B cell (primary cell): ENCODE data around the gene NPL. TPM values are rescaled to one million over a fixed set of nuclear protein-coding genes. Genes with fewer than 3 reads are reported as not detected.

Experiments used
- ATAC-seq: fragments of 200-7000 bp; cut with Tn5 transposase; one replicate; pipeline ENCODE4 v1.10.0; 2021; ENCODE audit warnings: low read depth, mild to moderate bottlenecking, moderate number of reproducible peaks, moderate library complexity
- CTCF ChIA-PET: fragments of 350-600 bp; sonication (Branson Sonifier 250); formaldehyde crosslinking; loops from one replicate; lab custom pipeline; 2021; ENCODE audit warnings: antibody characterized with exemption, inconsistent platforms; lab: Charles Lee
- POLR2A ChIA-PET: fragments of 350-600 bp; sonication (Branson Sonifier 250); formaldehyde crosslinking; loops from one replicate; lab custom pipeline; 2021; ENCODE audit warnings: antibody characterized with exemption; lab: Charles Lee
- DNase-seq: peaks from one replicate; pipeline ENCODE4 v3.0.0; 2013
- H2AFZ ChIP-seq: 2 replicates; pipeline ENCODE4 v1.6.1; 2012; ENCODE audit warnings: mild to moderate bottlenecking, low read depth, low read length; ENCODE audit not compliant: insufficient read depth, poor library complexity, severe bottlenecking
- H3K27ac ChIP-seq, 2 donors: 1 replicate in 1 of 2; 2 replicates in 1 of 2; pipeline ENCODE4 v1.5.1; 2012 to 2013; ENCODE audit warnings: low read length in 2 of 2, mild to moderate bottlenecking in 2 of 2, moderate library complexity in 1 of 2
- H3K27me3 ChIP-seq, 4 experiments: fragments of 200-600 bp in 1 of 4; sonication (generic) in 1 of 4; replicated peaks in 1 of 4; 1 replicate in 2 of 4; 2 replicates in 2 of 4; pipeline versions ENCODE4 v1.6.1 to v1.7.0; 2013 to 2016; ENCODE audit warnings: low read length in 3 of 4, mild to moderate bottlenecking in 2 of 4, mixed read lengths in 1 of 4, moderate library complexity in 1 of 4; ENCODE audit not compliant: insufficient read depth in 4 of 4, control insufficient read depth in 3 of 4; ENCODE audit errors: control extremely low read depth in 1 of 4
- H3K36me3 ChIP-seq, 2 experiments: replicated peaks in 1 of 2; 1 replicate in 1 of 2; 2 replicates in 1 of 2; pipeline versions ENCODE4 v1.6.1 to v1.7.1; 2013; ENCODE audit warnings: low read length in 1 of 2; ENCODE audit not compliant: insufficient read depth in 2 of 2, control insufficient read depth in 1 of 2; ENCODE audit errors: control extremely low read depth in 1 of 2, extremely low read depth in 1 of 2
- H3K4me1 ChIP-seq, 2 donors: fragments of 200-600 bp in 1 of 2; sonication (generic) in 1 of 2; 1 replicate in 1 of 2; 2 replicates in 1 of 2; pipeline versions ENCODE4 v1.5.1 to v1.6.1; 2013 to 2017; ENCODE audit warnings: low read length in 2 of 2; ENCODE audit not compliant: control insufficient read depth in 2 of 2, insufficient read depth in 2 of 2
- H3K4me2 ChIP-seq: replicated peaks from 2 replicates; pipeline ENCODE3; 2012; ENCODE audit warnings: mild to moderate bottlenecking, low read depth, low read length; ENCODE audit not compliant: poor library complexity, severe bottlenecking
- H3K4me3 ChIP-seq, 5 experiments: fragments of 200-600 bp in 1 of 5; sonication (generic) in 1 of 5; 1 replicate in 3 of 5; 2 replicates in 2 of 5; pipeline versions ENCODE4 v1.5.1 to v1.7.0; 2011 to 2016; ENCODE audit warnings: low read length in 4 of 5, mild to moderate bottlenecking in 4 of 5, low read depth in 2 of 5, control low read depth in 1 of 5, moderate library complexity in 1 of 5; ENCODE audit not compliant: insufficient read depth in 1 of 5; ENCODE audit errors: control extremely low read depth in 1 of 5, extremely low read depth in 1 of 5
- H3K79me2 ChIP-seq: fragments of 200-600 bp; sonication (generic); one replicate; pipeline ENCODE4 v1.6.0; 2016; ENCODE audit warnings: low read length; ENCODE audit not compliant: control insufficient read depth, insufficient read depth
- H3K9ac ChIP-seq: fragments of 200-600 bp; sonication (generic); 2 replicates; pipeline ENCODE4 v1.6.1; 2017; ENCODE audit warnings: mild to moderate bottlenecking, low read length, moderate library complexity
- H3K9me3 ChIP-seq, 3 donors: one replicate each; pipeline versions ENCODE4 v1.6.1 to v1.7.1; 2013; ENCODE audit warnings: low read length in 2 of 3; ENCODE audit not compliant: control insufficient read depth in 2 of 3, insufficient read depth in 1 of 3; ENCODE audit errors: control extremely low read depth in 1 of 3
- H4K20me1 ChIP-seq: 2 replicates; pipeline ENCODE4 v1.6.0; 2012; ENCODE audit warnings: mild to moderate bottlenecking, low read length; ENCODE audit not compliant: insufficient read depth, control insufficient read depth, poor library complexity, severe bottlenecking
- H3K27ac Mint-ChIP-seq: one replicate; pipeline ENCODE4 v1.8.0; 2021; ENCODE audit warnings: mixed read lengths
- H3K27me3 Mint-ChIP-seq: one replicate; pipeline ENCODE4 v1.8.0; 2021; ENCODE audit warnings: mixed read lengths
- H3K4me1 Mint-ChIP-seq: one replicate; pipeline ENCODE4 v1.8.0; 2021; ENCODE audit warnings: mixed read lengths
- H3K4me3 Mint-ChIP-seq: one replicate; pipeline ENCODE4 v1.8.0; 2021; ENCODE audit warnings: mixed read lengths
- H3K9me3 Mint-ChIP-seq: one replicate; pipeline ENCODE4 v1.8.0; 2022; ENCODE audit warnings: mixed read lengths; ENCODE audit not compliant: insufficient read depth
- CTCF ChIP-seq: fragments of 200-600 bp; IDR thresholded peaks from one replicate; pipeline ENCODE4 v1.8.0; 2022; ENCODE audit warnings: antibody characterized with exemption, mild to moderate bottlenecking
- EZH2 ChIP-seq: IDR thresholded peaks from 2 replicates; pipeline ENCODE4 v1.6.1; 2012; ENCODE audit warnings: borderline replicate concordance, low read depth, mild to moderate bottlenecking, moderate library complexity, low read length; ENCODE audit not compliant: insufficient read depth, poor library complexity, severe bottlenecking
- WGBS: methylation state at CpG from one replicate; pipeline ENCODE4 v1.1.5; 2013; ENCODE audit warnings: missing lambda C conversion rate; ENCODE audit not compliant: insufficient coverage; 5-methylcytosine and 5-hydroxymethylcytosine counted together
- intact Hi-C: fragments of 100-400 bp; cut with micrococcal nuclease; formaldehyde crosslinking; loops from one replicate; pipeline ENCODE4 v1.10.0; 2022
- polyA plus RNA-seq: library from polyadenylated mRNA; depleted of rRNA; stranded (reverse); fragments of >200 nt; gene quantifications from 2 replicates; pipeline ENCODE4 v1.2.3, GENCODE V29; 2012
- total RNA-seq, 2 donors: library from RNA; stranded (reverse); fragments of 120-200 nt in 1 of 2; gene quantifications; 1 replicate in 1 of 2; 2 replicates in 1 of 2; pipeline versions ENCODE4 v1.2.3 to v1.2.4, GENCODE V29; 2013 to 2022

Gene NPL
- total and polyA plus RNA-seq, 2 donors (not counting 1 experiment from before 2014, with no cell fraction given), result 3.4 to 5.9 TPM

- intact Hi-C loops, result no loop called here
- Histone ChIP-seq H4K20me1 (no peaks in the 10 kb centered on the region), H3K4me3 (no peak overlapping the region), H3K4me1 (peaks cover 4 to 8% of the 10 kb centered on the region in 2 donors), H3K36me3 (no peaks in the 10 kb centered on the region), H3K27me3 (no peaks in the 10 kb centered on the region), H3K9me3 (no peaks in the 10 kb centered on the region), H3K4me2 (no peak overlapping the region), H3K9ac (no peak overlapping the region), H3K79me2 (no peaks in the 10 kb centered on the region), H2AFZ (no peak overlapping the region), H3K27ac (no peak overlapping the region)
- Mint-ChIP-seq H3K9me3 (no peaks in the 10 kb centered on the region), H3K27me3 (peaks cover 5% of the 10 kb centered on the region), H3K4me1 (peaks cover 11% of the 10 kb centered on the region), H3K27ac (no peak overlapping the region), H3K4me3 (no peak overlapping the region)
- ChIA-PET POLR2A (no interaction called here), CTCF (interaction anchor here (1.6 kb wide), 1 partner anchor 221 kb away, joined by 4 read pairs; no protein-coding TSS in a partner anchor)
- DNase-seq (no peak), ATAC-seq (no peak)
- WGBS, result no CpG with 5 or more reads among the region's 2 CpGs
- TF ChIP-seq EZH2 (no peak), CTCF (no peak)
Observed at GRCh38 chr1:182816863-182817262, 27.3 kb downstream of the NPL start.

GRCh38 chr1:182817802-182818201 is 28.2 kb downstream of the NPL start:
- DNase-seq (no peak), ATAC-seq (peak; percentile 60)
- Mint-ChIP-seq H3K27me3 (peaks cover 5% of the 10 kb centered on the region), H3K4me3 (no peak overlapping the region), H3K4me1 (peaks cover 11% of the 10 kb centered on the region), H3K27ac (no peak overlapping the region), H3K9me3 (no peaks in the 10 kb centered on the region)
- TF ChIP-seq CTCF (no peak), EZH2 (no peak)
- Histone ChIP-seq H3K4me2 (no peak overlapping the region), H3K4me3 (no peak overlapping the region), H2AFZ (no peak overlapping the region), H3K79me2 (no peaks in the 10 kb centered on the region), H3K27ac (no peak overlapping the region), H3K4me1 (peaks cover 4 to 8% of the 10 kb centered on the region in 2 donors), H4K20me1 (no peaks in the 10 kb centered on the region), H3K9me3 (no peaks in the 10 kb centered on the region), H3K9ac (no peak overlapping the region), H3K27me3 (no peaks in the 10 kb centered on the region), H3K36me3 (no peaks in the 10 kb centered on the region)
- ChIA-PET CTCF (interaction anchor here (1.6 kb wide), 1 partner anchor 222 kb away, joined by 4 read pairs; no protein-coding TSS in a partner anchor), POLR2A (no interaction called here)
- 20% methylated on average over 1 of the region's 3 CpGs for WGBS
- intact Hi-C loops, result no loop called here
